ENCODE results near the gene MAP1LC3A.

Gene MAP1LC3A

DNA sequence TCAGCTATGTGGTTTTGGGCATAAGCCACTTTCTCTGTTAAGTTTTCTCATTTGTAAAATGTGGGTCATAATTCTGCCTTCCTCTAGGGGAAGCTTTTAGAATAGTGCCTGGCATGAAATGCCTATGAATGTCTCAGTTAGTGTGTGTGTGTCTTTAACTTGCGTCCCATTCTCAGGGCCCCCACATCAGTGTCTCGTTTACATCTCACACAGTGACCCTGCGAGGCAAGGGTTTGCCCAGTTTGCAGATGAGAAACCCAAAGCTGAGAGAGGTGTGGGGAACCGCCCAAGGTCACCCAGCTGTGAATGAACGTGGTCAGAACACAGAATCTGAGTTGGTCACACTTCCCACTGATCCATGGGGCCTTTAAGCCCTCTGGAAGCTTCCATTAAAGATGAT lies 28.2 kb upstream of the MAP1LC3A start:
- DNase-seq, result no peak

GRCh38 chr20:34531608-34532265 lies 26.8 kb upstream of the MAP1LC3A start:
- no peak for DNase-seq

GRCh38 chr20:34532320-34532719 lies 26.2 kb upstream of the MAP1LC3A start:
- DNase-seq, result no peak

DNA sequence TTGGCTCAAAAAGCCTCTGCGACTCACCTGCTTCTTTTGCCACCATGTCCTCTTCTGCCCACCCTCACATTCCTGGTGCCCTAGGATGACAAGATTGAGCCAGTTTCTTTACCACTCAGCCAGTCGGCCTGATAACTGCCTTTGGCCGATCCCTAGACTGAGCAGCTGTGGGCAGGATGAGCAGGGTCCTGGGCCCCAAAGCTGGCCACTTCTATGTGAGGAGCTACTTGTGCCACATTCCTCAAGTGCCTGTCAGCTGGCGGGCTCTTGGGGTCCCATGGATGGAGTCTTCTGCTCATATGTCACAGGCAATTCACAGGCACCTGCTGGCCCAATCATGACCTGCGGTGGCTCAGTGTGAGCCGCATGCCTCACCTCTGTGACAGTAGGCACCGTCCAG lies 25.8 kb upstream of the MAP1LC3A start:
- no peak for DNase-seq

GRCh38 chr20:34534391-34535165 lies 23.9 kb upstream of the MAP1LC3A start:
- DNase-seq, result no peak

GRCh38 chr20:34535301-34535840 lies 23.1 kb upstream of the MAP1LC3A start:
- no peak for DNase-seq

DNA sequence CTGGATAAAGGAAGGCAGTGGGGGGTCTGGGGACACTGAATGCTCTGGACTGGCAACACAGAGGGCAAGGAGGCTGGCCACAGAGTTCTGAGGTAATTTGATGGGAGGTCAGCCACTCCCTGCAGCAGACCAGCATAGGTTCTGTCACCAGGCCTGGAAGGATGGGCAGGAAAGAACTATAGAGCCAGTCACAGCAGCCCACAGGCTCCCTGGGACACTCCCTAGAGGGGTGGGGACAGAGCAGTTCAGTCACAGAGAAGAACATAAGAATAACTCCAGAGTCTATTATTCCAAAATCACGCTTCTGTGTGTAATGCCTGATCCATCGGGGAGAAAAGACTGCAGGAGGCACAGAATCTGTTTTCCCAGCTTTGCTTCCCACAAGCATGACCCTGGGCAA lies 22.7 kb upstream of the MAP1LC3A start:
- no peak for DNase-seq

- DNase-seq, result peak; percentile 57
These were observed 21.6 kb upstream of the MAP1LC3A start for GRCh38 chr20:34536798-34537394.

DNA sequence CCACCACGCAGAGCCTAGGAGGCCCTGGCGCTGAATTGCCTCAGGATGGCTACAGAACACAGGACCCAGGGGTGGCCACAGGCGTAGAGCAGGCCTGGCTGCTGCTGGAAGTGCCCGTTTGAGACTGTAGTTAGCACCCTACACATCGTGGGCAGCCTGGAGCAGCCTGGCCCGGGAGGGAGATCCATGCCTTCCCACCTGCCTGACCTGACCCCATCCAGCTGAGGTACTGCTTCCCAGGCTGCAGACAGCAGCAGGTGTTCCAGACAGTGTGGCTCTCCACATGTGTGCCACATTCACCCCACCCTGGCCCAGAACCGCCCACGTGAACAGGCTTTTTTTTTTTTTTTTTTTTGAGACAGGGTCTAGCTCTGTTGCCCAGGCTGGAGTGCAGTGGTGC lies 20.9 kb upstream of the MAP1LC3A start:
- no peak for DNase-seq

DNA sequence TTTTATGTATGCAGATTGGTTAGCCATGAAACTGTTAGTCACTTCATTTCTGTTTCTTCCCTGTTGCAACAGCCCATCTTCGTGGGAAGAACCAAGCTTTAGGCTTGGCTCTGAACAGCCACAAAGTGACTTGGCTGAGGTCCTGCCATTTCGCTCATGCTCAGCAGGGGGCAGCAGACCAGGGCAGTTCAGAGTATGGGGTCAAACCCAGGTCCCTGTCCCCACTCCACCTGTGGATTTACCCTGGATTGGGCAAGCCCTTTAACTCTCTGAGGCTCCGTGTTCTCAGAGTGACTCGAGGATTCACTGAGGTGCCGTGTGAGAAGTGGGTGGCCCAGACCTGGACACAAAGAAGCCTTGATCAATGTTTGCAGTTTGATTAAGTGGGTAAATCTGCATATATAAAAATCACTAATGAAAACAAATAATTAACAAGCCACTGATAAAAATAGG lies 19.8 kb upstream of the MAP1LC3A start:
- DNase-seq, result peak; percentile 65

GRCh38 chr20:34539756-34540155 lies 18.8 kb upstream of the MAP1LC3A start:
- DNase-seq, result no peak

GRCh38 chr20:34540596-34541263 lies 17.8 kb upstream of the MAP1LC3A start:
- no peak for DNase-seq

DNA sequence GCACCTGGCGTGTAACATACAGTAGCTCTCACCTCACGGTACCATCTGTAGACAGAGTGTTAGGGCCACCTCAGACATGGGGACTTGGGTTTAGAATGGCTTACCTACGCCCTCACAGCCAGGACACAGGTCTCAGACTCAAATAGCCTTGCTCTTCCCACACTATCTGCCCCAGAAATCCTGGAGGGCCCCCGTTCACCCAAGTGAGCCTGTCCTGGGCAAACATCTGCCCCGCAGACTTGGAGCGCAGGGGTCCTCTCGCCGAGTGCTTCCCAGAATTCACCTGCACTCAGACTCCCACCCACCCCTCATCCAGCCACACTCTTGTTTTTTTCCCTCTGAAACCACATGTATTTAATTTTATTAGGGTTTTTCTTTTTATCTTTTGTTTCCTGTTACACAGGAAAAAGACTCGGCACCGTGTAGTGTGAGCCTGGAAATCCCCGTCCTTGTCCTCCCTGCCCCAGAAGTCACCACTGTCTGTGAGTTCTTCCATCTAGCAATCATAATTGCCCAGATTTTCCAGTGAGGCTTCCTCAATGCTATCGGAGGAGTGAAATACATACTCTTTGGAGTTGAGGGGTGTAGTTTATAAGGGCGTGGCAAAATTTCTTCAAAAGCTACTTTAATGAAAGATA lies 17.1 kb upstream of the MAP1LC3A start:
- DNase-seq, result peak; percentile 40

GRCh38 chr20:34541917-34542316 lies 16.6 kb upstream of the MAP1LC3A start:
- DNase-seq, result no peak

GRCh38 chr20:34542439-34542838 lies 16.1 kb upstream of the MAP1LC3A start:
- no peak for DNase-seq

- DNase-seq, result no peak
These were observed 15.0 kb upstream of the MAP1LC3A start for GRCh38 chr20:34543463-34544056.

DNA sequence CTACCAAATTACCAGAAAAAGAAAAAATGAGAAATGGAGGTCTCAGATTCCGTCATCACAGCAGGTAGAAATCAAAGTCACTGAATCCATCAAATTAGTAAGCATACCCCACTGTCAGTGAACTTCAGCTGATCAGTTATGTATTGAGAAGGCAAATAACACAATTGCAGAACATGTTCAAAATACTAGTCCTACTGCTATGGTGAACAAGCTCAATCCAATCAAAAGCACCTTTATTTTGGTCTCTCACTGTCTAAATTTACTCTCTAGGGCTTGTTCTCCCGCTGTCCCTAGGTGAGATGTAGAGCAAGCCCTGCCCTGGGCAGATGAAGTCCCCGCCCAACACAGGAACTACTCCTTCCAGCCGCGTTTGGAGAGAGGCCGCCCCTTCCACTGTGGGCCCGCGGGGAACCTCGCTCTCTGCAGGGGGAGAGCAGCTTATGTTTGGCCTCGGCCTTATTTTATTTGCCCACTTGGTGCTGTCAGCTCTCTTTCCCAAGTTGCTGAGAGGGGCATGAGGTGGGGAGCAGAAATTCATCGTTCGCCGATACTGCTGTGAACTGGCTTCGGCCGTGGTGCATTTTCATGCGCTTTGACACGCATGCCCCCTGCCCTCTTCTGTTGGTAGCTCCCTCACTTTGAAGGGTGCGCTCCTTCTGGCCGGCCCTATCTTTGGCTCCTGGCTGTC lies 14.3 kb upstream of the MAP1LC3A start:
- peak; percentile 12 for DNase-seq

- DNase-seq, result no peak
These were observed 11.8 kb upstream of the MAP1LC3A start for GRCh38 chr20:34546751-34547181.

DNA sequence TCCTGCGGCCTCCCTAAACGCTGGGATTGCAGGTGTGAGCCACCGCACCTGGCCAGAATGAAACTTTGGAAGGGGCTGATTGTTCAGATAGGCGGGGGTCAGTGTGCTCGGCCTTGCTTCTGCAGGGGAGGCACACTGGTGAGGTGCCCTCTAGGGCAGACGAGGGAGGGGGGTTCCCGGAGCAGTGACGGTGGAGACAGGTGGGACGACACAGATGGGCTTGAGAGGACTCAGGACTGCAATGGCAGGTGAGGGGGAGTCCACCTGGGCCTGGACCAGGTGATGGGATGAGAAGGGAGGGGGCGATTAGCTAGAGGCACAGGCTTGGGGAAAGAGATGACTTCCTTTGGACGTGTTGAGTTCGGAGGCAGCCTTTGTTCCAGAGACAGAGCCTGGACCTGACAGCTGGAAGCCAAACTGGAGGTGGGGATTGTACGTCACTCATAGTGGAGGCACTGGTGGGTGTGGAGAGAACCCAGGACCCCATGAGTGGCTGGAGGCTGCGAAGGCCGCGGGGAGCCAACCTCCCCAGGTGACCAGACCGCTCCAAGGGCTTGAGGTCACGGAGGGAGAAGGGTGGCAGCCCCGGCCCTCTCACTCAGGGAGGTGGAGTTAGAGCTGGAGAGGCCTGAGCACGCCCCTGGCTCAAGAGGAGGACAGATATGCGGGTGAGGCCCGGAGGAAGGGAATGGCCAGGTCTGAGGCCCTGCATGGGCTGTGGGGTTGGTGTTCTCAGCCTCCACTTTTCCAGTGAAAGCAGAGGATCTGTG lies 10.5 kb upstream of the MAP1LC3A start:
- no peak for DNase-seq

DNA sequence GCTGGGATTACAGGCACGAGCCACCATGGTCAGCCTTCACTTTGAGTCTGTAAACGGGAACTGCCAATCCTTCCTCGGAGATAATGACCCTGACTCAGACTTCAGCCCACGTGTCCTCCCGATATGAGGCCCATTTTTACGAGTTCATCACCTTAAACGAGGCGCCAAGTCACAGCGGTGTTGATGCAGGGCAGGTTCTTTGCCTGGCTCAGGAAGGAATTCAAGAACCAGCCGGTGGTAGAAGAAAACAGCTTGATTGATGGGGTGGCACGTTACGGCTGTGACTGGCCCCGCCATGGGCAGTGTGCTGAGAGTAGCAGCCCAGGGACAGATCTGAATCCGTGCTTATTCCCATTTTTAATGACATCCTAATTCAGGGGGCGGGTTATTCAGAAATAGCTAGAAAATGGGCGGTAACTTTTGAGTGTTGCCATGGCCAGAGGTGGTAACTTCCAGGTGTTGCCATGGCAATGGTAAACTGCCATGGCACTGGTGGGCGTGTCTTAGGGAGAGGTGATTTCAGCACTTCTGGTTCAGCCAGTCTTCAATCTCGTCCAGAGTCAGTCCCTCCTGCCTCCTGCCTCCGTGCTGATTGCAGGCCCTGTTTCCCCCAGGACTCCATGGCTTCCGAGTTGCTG lies 9.1 kb upstream of the MAP1LC3A start:
- DNase-seq, result no peak
